ENCODE measurements around the gene PGPEP1.

The PGPEP1 gene

DNA sequence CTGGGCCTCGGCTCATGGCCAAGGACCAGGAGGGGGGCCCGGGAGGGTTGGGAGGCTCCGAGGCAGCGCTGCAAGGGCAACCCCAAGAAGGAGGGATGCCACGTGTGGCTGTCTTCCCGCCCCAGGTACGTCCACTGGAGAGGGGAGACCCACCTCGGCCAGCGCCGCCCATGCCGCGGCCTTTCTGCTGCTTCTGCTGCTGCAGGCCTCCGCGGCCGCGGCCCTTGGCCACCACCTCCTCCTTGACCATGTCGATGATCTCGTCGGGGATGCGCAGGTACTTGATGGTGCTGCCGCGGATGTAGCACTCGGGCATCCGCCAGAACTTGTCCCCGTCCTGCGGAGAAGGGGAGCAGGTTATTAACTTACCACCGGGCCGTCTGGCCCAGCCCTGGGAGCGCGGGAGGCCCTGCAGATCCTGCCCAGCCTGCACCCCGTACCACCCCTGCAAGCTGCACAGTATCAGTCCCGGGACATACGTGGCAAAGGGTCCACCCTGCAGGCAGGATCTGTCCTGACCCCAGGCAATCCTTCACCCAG is 30.8 kb upstream of the PGPEP1 start:
- no peak overlapping the region for H3K9ac ChIP-seq (ENCODE audit: low read length)
- peaks cover 83% of the 10 kb centered on the region for H3K36me3 ChIP-seq (ENCODE audit: control insufficient read depth, insufficient read depth, low read length)

DNA sequence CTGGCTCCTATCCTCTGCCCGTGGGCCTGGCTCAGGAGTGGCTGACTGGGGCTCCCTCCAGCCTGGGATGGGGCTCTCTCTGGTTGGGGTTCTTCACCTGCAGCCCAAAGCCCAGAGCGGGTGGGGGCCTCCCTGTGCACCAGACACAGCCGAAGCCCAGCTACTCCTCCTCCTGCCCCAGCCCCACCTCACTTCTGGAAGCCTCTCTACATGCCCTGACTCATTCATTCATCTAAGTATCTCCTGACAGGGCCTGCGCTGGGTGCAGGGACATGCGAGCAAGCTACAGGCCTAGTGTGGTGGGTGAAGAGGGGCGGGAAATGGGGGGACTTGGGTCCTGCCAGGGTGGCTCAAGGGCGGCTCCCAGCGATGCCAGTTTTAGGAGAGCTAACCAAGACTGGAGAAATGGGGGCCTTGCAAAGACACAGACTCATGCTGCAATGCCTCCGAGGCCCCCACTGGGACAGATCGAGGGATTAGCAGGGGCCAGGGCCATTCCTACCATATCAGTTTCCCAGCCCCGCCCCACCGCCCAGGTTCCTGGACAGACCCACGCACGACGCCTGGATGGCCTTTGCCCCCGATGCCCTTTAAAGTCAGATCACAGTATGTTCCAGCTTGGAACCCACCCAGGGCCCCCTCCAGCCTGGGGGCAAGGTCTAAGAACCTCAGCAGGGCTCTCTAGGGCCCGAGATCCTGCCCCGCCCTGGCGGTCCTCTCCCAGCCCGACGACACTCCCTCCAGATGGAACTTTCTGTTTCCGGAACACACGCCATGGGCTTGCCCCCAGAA is 30.1 kb upstream of the PGPEP1 start:
- Histone ChIP-seq H3K4me1 (ENCODE audit: control insufficient read depth, insufficient read depth, low read length) (peaks cover 2% of the 10 kb centered on the region; the same call in 1 of the 2 replicates), H3K27me3 (ENCODE audit: control insufficient read depth, insufficient read depth, low read length) (no peaks in the 10 kb centered on the region), H3K36me3 (ENCODE audit: control insufficient read depth, insufficient read depth, low read length) (peaks cover 89% of the 10 kb centered on the region), H3K4me3 (ENCODE audit: low read depth, low read length) (no peak overlapping the region), H3K9ac (ENCODE audit: low read length) (peak overlapping the region; percentile 10), H3K27ac (ENCODE audit: low read depth, low read length) (no peak overlapping the region), H3K9me3 (ENCODE audit: control insufficient read depth, insufficient read depth, low read depth, low read length) (no peaks in the 10 kb centered on the region)

More for the DNA sequence above, 30.8 kb upstream of the PGPEP1 start:
- H3K4me3 ChIP-seq (ENCODE audit: low read depth, low read length) = no peak overlapping the region
- no peaks in the 10 kb centered on the region for H3K27me3 ChIP-seq (ENCODE audit: control insufficient read depth, insufficient read depth, low read length)
- H3K9me3 ChIP-seq (ENCODE audit: control insufficient read depth, insufficient read depth, low read depth, low read length) = no peaks in the 10 kb centered on the region
- H3K4me1 ChIP-seq (ENCODE audit: control insufficient read depth, insufficient read depth, low read length) = peaks cover 9% of the 10 kb centered on the region
- H3K27ac ChIP-seq (ENCODE audit: low read depth, low read length) = no peak overlapping the region

DNA sequence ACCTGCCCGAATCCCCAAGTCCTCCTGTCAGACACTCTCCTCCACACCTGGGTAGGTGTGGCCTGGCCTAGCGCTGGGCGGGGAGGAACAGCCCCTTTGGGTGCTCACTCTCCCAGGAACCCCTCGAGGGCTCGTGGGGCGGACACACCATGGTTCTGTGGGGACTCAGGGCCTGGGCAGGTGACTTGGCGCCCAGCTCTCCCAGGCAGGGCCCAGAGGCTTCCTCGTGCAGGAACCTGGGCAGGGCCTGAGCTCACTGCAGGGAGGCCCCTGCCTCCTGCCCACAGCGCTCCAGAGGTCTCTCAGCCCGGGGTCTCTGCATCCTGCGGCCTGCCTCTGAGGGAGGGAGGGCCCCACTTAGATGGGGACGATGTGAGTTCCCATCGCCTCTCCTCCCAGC is 29.4 kb upstream of the PGPEP1 start:
- Histone ChIP-seq H3K4me3 (ENCODE audit: low read depth, low read length) (no peak overlapping the region), H3K9ac (ENCODE audit: low read length) (no peak overlapping the region), H3K4me1 (ENCODE audit: control insufficient read depth, insufficient read depth, low read length) (no peaks in the 10 kb centered on the region), H3K36me3 (ENCODE audit: control insufficient read depth, insufficient read depth, low read length) (peaks cover 94% of the 10 kb centered on the region), H3K27me3 (ENCODE audit: control insufficient read depth, insufficient read depth, low read length) (no peaks in the 10 kb centered on the region), H3K27ac (ENCODE audit: low read depth, low read length) (no peak overlapping the region), H3K9me3 (ENCODE audit: control insufficient read depth, insufficient read depth, low read depth, low read length) (no peaks in the 10 kb centered on the region)

DNA sequence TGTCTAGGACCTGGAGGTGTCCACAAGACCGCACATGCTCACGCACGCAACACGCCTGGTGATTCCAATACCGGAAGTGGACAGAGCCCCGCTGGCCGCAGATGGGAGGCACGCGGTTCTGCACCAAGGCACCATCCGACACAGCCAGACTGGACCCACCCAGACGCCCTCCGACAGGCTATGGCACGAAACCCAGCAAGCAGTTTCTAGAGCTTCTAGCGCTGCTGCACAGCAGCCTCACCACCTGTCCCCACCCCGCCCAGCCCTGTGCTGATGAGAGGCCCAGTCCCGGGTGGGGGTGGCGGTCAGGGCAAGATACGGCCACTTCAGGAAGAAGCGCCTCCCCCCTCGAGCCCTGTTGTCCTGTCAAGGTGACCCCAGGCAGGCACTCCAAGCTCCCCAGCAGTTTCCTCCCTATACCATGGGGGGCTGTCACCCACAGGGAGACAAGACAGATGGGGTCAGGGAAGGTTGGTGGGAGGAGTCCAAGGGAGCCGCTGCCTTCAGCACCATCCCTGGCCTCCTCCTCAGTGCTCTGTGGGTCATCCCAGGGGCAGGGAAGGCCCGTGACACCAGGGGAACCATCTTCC is 28.8 kb upstream of the PGPEP1 start:
- Histone ChIP-seq H3K4me3 (ENCODE audit: low read depth, low read length) (no peak overlapping the region), H3K27ac (ENCODE audit: low read depth, low read length) (no peak overlapping the region), H3K9ac (ENCODE audit: low read length) (no peak overlapping the region), H3K9me3 (ENCODE audit: control insufficient read depth, insufficient read depth, low read depth, low read length) (no peaks in the 10 kb centered on the region), H3K27me3 (ENCODE audit: control insufficient read depth, insufficient read depth, low read length) (no peaks in the 10 kb centered on the region), H3K4me1 (ENCODE audit: control insufficient read depth, insufficient read depth, low read length) (no peaks in the 10 kb centered on the region), H3K36me3 (ENCODE audit: control insufficient read depth, insufficient read depth, low read length) (peaks cover 90% of the 10 kb centered on the region)

DNA sequence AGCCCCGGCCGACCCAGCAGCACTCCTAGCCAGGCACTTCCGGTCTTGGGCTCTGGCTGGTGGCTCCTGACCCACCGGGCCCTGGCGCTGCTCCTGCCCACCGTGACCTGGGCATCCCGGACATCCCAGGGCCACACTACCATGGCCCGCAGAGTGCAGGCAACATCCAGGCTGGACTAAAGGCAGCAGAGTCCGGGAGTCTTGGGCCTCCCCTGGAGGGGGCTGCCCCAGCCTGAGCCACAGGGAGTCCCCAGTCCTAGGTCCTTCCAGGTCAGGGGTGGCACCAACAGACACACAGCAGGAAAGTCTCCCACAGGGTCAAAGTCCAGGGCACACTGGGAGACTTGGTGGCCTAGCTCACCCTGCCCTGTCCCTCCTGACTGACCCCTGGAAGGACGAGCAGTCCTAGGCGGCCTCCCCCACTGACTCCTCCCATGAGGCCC is 28.3 kb upstream of the PGPEP1 start:
- H3K4me1 ChIP-seq (ENCODE audit: control insufficient read depth, insufficient read depth, low read length) = no peaks in the 10 kb centered on the region
- H3K36me3 ChIP-seq (ENCODE audit: control insufficient read depth, insufficient read depth, low read length) = peaks cover 85% of the 10 kb centered on the region
- no peaks in the 10 kb centered on the region for H3K27me3 ChIP-seq (ENCODE audit: control insufficient read depth, insufficient read depth, low read length)
- no peaks in the 10 kb centered on the region for H3K9me3 ChIP-seq (ENCODE audit: control insufficient read depth, insufficient read depth, low read depth, low read length)
- no peak overlapping the region for H3K4me3 ChIP-seq (ENCODE audit: low read depth, low read length)
- no peak overlapping the region for H3K27ac ChIP-seq (ENCODE audit: low read depth, low read length)
- no peak overlapping the region for H3K9ac ChIP-seq (ENCODE audit: low read length)

DNA sequence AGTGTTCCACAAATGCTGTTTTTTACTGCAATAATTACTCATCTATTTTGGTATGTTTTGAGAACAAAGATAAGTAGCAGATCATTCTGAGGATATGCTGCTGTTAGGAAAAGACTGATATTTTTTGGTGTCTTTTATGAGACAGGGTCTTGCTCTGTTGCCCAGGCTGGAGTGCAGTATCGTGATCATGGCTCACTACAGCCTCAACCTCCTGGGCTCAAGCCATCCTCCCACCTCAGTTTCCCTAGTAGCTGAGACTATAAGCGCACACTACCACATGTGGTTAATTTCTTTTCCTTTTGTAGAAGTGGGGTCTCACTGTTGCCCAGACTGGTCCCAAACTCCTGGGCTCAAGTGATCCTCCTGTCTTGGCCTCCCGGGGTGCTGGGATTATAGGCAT is 27.0 kb upstream of the PGPEP1 start:
- Histone ChIP-seq H3K4me1 (ENCODE audit: control insufficient read depth, insufficient read depth, low read length) (peaks cover 1% of the 10 kb centered on the region; the same call in 1 of the 2 replicates), H3K36me3 (ENCODE audit: control insufficient read depth, insufficient read depth, low read length) (peaks cover 73% of the 10 kb centered on the region), H3K9ac (ENCODE audit: low read length) (no peak overlapping the region), H3K4me3 (ENCODE audit: low read depth, low read length) (no peak overlapping the region), H3K27ac (ENCODE audit: low read depth, low read length) (no peak overlapping the region), H3K9me3 (ENCODE audit: control insufficient read depth, insufficient read depth, low read depth, low read length) (no peaks in the 10 kb centered on the region), H3K27me3 (ENCODE audit: control insufficient read depth, insufficient read depth, low read length) (no peaks in the 10 kb centered on the region)

DNA sequence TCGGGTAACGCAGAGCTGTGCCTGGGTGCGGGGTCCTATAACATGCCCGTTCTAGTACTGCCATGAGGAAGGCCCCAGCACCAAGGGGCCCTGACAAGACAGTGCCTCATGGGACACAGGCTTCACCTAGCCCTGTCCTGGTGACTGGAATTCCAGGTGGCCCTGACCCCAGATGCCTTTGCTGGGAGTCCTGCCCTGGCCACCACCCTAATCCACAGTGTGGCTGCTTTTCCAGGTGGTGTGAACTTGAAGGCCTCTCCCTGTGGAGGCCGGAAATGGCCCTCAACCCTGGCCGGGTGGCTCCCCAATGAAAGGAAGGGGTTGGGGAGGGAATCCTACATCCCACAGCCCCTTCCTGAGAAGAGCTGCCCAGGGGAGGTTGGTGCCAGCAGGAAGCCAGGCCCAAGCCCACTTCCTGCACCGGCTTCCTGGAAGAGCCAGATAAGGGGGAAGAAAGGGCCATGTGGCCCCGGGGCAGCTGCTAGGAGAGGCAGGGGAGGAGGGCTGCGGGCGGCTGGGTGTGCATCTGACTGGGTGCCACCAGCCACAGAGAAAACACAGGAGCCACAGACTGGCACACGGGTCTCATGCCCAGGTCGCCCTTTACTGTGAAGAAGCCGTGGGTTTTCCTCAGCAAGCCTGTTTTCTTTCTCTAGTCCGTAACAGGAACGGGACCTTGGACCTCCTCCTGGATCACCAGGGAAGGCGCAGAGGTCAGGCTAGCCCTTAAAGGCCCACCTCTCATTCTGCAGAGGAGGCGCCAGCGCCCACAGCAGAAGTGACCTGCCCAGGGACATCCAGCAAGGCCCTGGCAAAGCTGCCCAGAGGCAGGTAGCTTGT is 22.2 kb upstream of the PGPEP1 start:
- Histone ChIP-seq H3K4me1 (ENCODE audit: control insufficient read depth, insufficient read depth, low read length) (peaks cover 14% of the 10 kb centered on the region), H3K27ac (ENCODE audit: low read depth, low read length) (0 out of 2 replicates have a peak overlapping the region, but pooled peaks have one; percentile 4), H3K4me3 (ENCODE audit: low read depth, low read length) (no peak overlapping the region), H3K27me3 (ENCODE audit: control insufficient read depth, insufficient read depth, low read length) (no peaks in the 10 kb centered on the region), H3K9me3 (ENCODE audit: control insufficient read depth, insufficient read depth, low read depth, low read length) (no peaks in the 10 kb centered on the region), H3K9ac (ENCODE audit: low read length) (peak overlapping the region; percentile 22), H3K36me3 (ENCODE audit: control insufficient read depth, insufficient read depth, low read length) (peaks cover 36% of the 10 kb centered on the region)

DNA sequence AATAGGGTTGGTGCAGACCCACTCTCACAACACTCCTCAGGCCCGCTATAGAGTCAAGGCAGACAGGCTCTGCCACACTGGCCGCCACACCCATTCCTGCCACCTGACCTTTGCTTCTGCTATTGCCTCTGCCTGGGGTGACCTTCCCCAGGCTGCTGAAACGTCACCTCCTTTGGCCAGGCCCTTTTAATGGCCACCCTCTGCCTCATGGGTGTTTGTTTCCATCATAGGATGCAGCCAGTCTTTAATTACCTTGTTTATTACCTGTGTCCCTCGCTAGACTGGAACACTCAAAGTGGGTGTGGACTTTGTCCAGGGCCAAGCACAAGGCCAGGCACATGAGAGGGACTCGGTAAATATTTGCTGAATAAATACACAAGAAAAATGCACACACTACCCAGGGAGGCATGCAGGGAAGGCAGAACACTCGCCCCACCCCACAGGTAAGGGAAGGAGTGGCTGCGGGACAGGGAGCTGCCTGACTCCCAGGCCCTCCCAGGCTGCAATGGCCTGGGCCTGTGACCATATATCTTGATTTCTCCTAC is 20.7 kb upstream of the PGPEP1 start:
- Histone ChIP-seq H3K9me3 (ENCODE audit: control insufficient read depth, insufficient read depth, low read depth, low read length) (no peaks in the 10 kb centered on the region), H3K9ac (ENCODE audit: low read length) (no peak overlapping the region), H3K4me3 (ENCODE audit: low read depth, low read length) (no peak overlapping the region), H3K27me3 (ENCODE audit: control insufficient read depth, insufficient read depth, low read length) (no peaks in the 10 kb centered on the region), H3K4me1 (ENCODE audit: control insufficient read depth, insufficient read depth, low read length) (peaks cover 20% of the 10 kb centered on the region), H3K36me3 (ENCODE audit: control insufficient read depth, insufficient read depth, low read length) (peaks cover 23% of the 10 kb centered on the region), H3K27ac (ENCODE audit: low read depth, low read length) (no peak overlapping the region)

DNA sequence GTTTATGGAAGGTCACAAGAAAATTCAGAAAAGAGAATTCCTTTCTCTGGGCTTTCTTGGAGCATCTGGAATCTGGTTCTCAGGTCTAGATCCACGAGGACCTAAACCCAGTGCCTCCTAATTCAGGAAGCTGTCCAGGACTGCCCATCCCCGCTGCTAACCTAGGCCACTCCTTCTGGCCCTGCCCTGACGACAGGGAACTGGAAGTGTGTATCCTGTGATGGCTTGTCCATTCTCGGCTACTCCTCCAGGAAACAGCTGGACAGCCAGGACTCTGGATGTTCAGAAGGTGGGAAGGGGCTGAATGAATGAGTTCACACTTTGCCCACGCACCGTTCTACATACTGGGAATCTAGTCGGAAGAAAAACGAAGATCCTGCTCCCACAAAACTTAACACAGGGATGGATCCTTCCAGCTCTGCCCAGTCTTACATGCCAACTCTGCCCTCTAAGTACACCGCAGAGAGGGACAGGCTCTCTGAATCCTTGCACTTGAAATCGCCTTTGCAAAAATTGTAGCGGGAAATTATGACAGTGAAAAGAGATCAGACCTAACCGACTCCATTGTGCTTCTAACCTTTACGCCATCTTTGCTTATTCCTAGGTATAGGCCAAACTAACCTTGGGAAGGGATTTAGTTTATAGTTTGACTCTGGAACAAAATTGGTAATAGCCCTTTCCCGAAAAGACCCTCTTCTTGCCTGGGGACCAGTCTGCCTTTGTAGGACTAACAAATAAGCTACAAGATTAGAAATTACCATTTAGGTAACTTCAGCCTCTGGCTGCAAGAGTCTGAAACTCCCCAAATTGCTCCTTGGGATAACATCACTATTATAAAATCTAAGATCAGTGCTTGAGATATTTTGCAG is 19.3 kb upstream of the PGPEP1 start:
- Histone ChIP-seq H3K9ac (ENCODE audit: low read length) (no peak overlapping the region), H3K36me3 (ENCODE audit: control insufficient read depth, insufficient read depth, low read length) (peaks cover 9% of the 10 kb centered on the region; the same call in 1 of the 2 replicates), H3K9me3 (ENCODE audit: control insufficient read depth, insufficient read depth, low read depth, low read length) (no peaks in the 10 kb centered on the region), H3K4me3 (ENCODE audit: low read depth, low read length) (0 out of 2 replicates have a peak overlapping the region, but pooled peaks have one; percentile 79), H3K27ac (ENCODE audit: low read depth, low read length) (no peak overlapping the region), H3K27me3 (ENCODE audit: control insufficient read depth, insufficient read depth, low read length) (no peaks in the 10 kb centered on the region), H3K4me1 (ENCODE audit: control insufficient read depth, insufficient read depth, low read length) (peaks cover 20% of the 10 kb centered on the region)

DNA sequence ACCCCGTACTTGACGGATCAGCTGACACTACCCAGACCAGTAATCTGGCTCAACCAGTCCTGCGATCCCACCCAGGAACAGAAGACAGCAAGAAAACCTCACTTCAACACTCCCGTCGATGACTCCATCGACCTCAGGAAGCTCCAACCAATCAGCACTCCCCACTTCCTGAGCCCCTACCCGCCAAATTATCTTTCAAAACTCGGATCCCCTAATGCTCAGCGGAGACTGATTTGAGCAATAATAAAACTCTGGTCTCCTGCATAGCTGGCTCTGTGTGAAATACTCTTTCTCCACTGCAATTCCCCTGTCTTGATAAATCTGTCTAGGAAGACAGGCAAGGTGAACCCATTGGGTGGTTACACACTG is 18.7 kb upstream of the PGPEP1 start:
- H3K9ac ChIP-seq (ENCODE audit: low read length) = peak overlapping the region; percentile 85
- no peaks in the 10 kb centered on the region for H3K9me3 ChIP-seq (ENCODE audit: control insufficient read depth, insufficient read depth, low read depth, low read length)
- H3K27me3 ChIP-seq (ENCODE audit: control insufficient read depth, insufficient read depth, low read length) = no peaks in the 10 kb centered on the region
- peaks cover 20% of the 10 kb centered on the region for H3K4me1 ChIP-seq (ENCODE audit: control insufficient read depth, insufficient read depth, low read length)
- H3K27ac ChIP-seq (ENCODE audit: low read depth, low read length) = peak overlapping the region; percentile 11; the same call in 1 of the 2 replicates
- H3K4me3 ChIP-seq (ENCODE audit: low read depth, low read length) = peak overlapping the region; percentile 79
- H3K36me3 ChIP-seq (ENCODE audit: control insufficient read depth, insufficient read depth, low read length) = peaks cover 9% of the 10 kb centered on the region; the same call in 1 of the 2 replicates

Measured in HUES6 (cell line).